ENCODE data around the gene RASD2.

RASD2 gene

GRCh38 chr22:35587896-35588295, 47.3 kb downstream of the RASD2 start:
- DNase-seq, result no peak

- no peak for DNase-seq
These were observed 48.6 kb downstream of the RASD2 start for GRCh38 chr22:35589071-35589755.

GRCh38 chr22:35589756-35590093, 49.1 kb downstream of the RASD2 start:
- no peak for DNase-seq

- DNase-seq, result no peak
These were observed 50.1 kb downstream of the RASD2 start for GRCh38 chr22:35590634-35591295.

- no peak for DNase-seq
These were observed 51.2 kb downstream of the RASD2 start for GRCh38 chr22:35591714-35592417.

- no peak for DNase-seq
These were observed 51.9 kb downstream of the RASD2 start for GRCh38 chr22:35592418-35592967.

GRCh38 chr22:35593071-35593890, 52.6 kb downstream of the RASD2 start:
- DNase-seq, result no peak

GRCh38 chr22:35593891-35594470, 53.4 kb downstream of the RASD2 start:
- DNase-seq, result no peak

- DNase-seq, result no peak
These were observed 54.1 kb downstream of the RASD2 start for GRCh38 chr22:35594686-35595085.

- no peak for DNase-seq
These were observed 56.2 kb downstream of the RASD2 start for GRCh38 chr22:35596821-35597220.

- DNase-seq, result no peak
These were observed 57.2 kb downstream of the RASD2 start for GRCh38 chr22:35597692-35598395.

- DNase-seq, result no peak
These were observed 57.7 kb downstream of the RASD2 start for GRCh38 chr22:35598396-35598710.

- DNase-seq, result no peak
These were observed 58.7 kb downstream of the RASD2 start for GRCh38 chr22:35599364-35599763.

- DNase-seq, result no peak
These were observed 59.8 kb downstream of the RASD2 start for GRCh38 chr22:35600476-35600875.

- no peak for DNase-seq
These were observed 60.5 kb downstream of the RASD2 start for GRCh38 chr22:35601013-35601580.

GRCh38 chr22:35601743-35602615, 61.3 kb downstream of the RASD2 start:
- DNase-seq, result peak; percentile 16
